Stimulated activated CD8-positive, alpha-beta memory T cell treated with anti-CD3 and anti-CD28 coated beads, Interleukin-12 subunit alpha, Interleukin-12 subunit beta, amount 100 ng/mL, for 24 hours (primary cell): ENCODE results near the gene C10orf62.

Source experiments
- DNase-seq: peaks from one replicate; pipeline ENCODE4 v3.0.0-alpha.2; 2020; ENCODE audit errors: extremely low read depth

The C10orf62 gene

GRCh38 chr10:97584798-97585438, 4.6 kb upstream of the C10orf62 start:
- no peak for DNase-seq

- DNase-seq: no peak
Observed at GRCh38 chr10:97585439-97585811, 4.1 kb upstream of the C10orf62 start.

GRCh38 chr10:97587183-97587582, 2.3 kb upstream of the C10orf62 start:
- no peak for DNase-seq

GRCh38 chr10:97590082-97590747, 694 bp downstream of the C10orf62 start:
- DNase-seq: no peak

- DNase-seq: no peak
Observed at GRCh38 chr10:97590748-97591495, 1.4 kb downstream of the C10orf62 start.

GRCh38 chr10:97593421-97593820, 3.9 kb downstream of the C10orf62 start:
- DNase-seq: no peak

- DNase-seq: no peak
Observed at GRCh38 chr10:97596101-97597082, 6.9 kb downstream of the C10orf62 start.

GRCh38 chr10:97597778-97598177, 8.3 kb downstream of the C10orf62 start:
- DNase-seq: no peak

GRCh38 chr10:97598407-97599271, 9.1 kb downstream of the C10orf62 start:
- no peak for DNase-seq

GRCh38 chr10:97599272-97599619, 9.7 kb downstream of the C10orf62 start:
- no peak for DNase-seq

GRCh38 chr10:97600616-97601015, 11.1 kb downstream of the C10orf62 start:
- no peak for DNase-seq

- no peak for DNase-seq
Observed at GRCh38 chr10:97601268-97602215, 12.0 kb downstream of the C10orf62 start.

- no peak for DNase-seq
Observed at GRCh38 chr10:97607095-97607636, 17.6 kb downstream of the C10orf62 start.

GRCh38 chr10:97608991-97609561, 19.6 kb downstream of the C10orf62 start:
- DNase-seq: no peak

- DNase-seq: no peak
Observed at GRCh38 chr10:97611473-97611872, 22.0 kb downstream of the C10orf62 start.

- no peak for DNase-seq
Observed at GRCh38 chr10:97612386-97612785, 22.9 kb downstream of the C10orf62 start.

- DNase-seq: no peak
Observed at GRCh38 chr10:97618285-97618684, 28.8 kb downstream of the C10orf62 start.

GRCh38 chr10:97618733-97619132, 29.2 kb downstream of the C10orf62 start:
- no peak for DNase-seq

GRCh38 chr10:97623277-97623676, 33.8 kb downstream of the C10orf62 start:
- DNase-seq: no peak
